GM21526 (cell line): ENCODE measurements around the gene SCNN1B.
"Not testable (repeated sequence)": the region's sequence is repeated elsewhere in the genome, so short reads cannot be mapped to it uniquely, and the experiment has no call there.

Source experiments
- ATAC-seq: cut with Tn5 transposase; IDR thresholded peaks from one replicate; pipeline ENCODE4 v1.9.1; 2021; ENCODE audit warnings: moderate library complexity; ENCODE audit not compliant: unreplicated experiment, low FRiP score

The SCNN1B gene, protein sequence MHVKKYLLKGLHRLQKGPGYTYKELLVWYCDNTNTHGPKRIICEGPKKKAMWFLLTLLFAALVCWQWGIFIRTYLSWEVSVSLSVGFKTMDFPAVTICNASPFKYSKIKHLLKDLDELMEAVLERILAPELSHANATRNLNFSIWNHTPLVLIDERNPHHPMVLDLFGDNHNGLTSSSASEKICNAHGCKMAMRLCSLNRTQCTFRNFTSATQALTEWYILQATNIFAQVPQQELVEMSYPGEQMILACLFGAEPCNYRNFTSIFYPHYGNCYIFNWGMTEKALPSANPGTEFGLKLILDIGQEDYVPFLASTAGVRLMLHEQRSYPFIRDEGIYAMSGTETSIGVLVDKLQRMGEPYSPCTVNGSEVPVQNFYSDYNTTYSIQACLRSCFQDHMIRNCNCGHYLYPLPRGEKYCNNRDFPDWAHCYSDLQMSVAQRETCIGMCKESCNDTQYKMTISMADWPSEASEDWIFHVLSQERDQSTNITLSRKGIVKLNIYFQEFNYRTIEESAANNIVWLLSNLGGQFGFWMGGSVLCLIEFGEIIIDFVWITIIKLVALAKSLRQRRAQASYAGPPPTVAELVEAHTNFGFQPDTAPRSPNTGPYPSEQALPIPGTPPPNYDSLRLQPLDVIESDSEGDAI

DNA sequence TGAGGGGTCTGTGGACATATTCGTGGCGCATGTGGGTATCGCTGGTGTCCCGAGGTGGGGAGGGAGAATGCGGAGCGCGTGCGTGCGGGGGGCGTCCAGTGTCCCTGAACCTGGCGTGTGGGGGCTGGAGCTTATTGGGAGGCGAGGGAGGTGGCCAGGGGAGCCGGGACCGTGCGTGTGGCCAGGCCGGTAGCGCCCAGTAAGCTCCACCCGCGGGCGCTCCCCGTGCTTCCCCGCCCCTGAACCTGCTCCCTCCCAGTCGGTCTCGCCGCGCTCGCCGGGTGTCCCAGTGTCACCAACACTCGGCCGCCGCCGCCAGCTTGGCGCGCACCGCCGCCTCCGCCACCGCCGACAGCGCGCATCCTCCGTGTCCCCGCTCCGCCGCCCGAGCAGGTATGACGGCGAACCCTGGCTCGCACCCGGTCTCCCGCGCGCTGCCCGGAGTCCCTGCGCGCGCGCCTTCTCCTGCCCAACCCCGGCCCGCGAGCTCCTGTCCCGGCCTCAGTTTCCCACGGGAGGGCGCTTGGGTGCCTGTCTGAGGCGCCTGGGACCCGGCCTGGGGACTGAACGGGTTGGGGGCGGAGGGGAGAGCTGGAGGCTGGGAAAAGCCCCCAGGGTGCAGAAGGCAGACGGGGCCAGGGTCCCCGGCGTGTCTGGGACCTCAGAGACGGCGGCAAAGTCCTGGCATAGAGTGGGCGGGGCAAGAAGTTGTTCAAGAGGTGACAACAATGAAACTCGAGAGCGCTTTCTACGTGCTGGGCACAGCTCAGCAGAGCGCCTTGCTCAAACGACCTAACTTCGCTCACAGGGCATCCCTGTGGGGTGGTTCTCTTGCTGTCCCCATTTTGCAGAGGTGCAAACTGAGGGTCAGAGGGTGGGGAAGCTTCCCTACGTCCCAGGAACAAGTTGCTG, at the start of gene SCNN1B:
SCNN1B (plus strand) TSS at position 258 of the 912 bp plus-strand sequence. CDS start 46,298 bp downstream, outside the sequence.
- no peak for ATAC-seq

DNA sequence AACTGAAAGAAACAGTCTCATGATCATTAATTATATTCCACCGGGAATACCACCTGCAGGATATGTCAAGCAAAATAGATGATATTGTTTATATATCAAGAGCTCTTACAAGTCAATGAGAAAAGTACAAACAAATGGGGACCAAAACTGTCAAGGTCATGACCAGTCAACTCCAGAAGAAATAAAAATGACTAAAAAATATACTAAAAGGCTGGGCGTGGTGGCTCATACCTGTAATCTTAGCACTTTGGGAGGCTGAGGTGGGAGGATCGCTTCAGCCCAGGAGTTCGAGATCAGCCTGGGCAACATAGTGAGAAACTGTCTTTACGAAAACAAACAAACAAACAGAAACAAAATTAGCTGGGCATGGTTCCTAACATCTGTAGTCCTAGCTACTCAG, 49.8 kb upstream of the SCNN1B start:
- no peak for ATAC-seq

DNA sequence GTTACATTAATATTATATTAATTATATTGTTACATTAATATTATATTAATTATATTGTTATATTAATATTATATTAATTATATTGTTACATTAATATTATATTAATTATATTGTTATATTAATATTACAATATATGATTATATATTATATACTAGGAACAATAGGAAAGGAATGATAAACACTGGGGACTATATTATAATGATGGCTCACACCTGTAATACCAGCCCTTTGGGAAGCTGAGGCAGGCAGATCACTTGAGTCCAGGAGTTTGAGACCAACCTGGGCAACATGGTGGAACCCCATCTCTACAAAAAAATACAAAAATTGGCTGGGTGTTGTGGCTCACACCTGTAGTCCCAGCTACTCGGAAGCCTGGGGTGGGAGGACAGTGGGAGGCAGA, 48.5 kb upstream of the SCNN1B start:
- not testable (repeated sequence) for ATAC-seq

DNA sequence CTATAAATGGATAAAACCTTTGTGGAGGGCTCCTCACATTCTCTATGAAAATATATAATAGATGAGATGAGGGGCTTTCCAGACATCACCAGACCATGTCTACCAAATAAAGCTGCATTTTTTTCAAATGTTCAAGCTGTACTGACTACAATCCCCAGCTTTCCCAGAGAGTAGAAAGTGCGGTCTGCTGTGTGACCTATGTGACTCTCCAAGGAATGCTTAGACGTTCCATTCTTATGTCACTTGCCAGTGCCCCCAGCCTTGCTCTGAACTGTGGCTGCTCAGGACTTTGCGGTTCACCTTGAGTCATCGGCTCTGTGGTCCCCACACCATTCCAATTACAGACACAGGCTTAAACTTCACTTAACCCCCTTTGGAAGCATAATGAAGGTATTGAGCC, 47.8 kb upstream of the SCNN1B start:
- ATAC-seq: no peak

DNA sequence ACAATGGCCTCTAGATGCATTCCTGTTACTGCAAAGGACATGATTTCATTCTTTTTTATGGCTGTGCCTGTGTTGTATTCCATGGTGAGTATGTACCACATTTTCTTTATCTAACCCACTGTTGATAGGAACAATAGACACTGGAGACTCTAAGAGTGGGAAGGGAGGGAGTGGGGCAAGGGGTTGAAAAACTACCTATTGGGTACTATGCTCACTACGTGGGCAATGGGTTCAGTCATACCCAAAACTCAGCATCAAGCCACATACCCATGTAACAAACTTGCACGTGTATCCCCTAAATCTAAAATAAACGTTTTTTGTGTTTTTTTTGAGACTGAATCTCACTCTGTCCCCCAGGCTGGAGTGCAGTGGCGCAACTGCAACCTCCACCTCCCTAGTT, 47.1 kb upstream of the SCNN1B start:
- ATAC-seq: no peak

DNA sequence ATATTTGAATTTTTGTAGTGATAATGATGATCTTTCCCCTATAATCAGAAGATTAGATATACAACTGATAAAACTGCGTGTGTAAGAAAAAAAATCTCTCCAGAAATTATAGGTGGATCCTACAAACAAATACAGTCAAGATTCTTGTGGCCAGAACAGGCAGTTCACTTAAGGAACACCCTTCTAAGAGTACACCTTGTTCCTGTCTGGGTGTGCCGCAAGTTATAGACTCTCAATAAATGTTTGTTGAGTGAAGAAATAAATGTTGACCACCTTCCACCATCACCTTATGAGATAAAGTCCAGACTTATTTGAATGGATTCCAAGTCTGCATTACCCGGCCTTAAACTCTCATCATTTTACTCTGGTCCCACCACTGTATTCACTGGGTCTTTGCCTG, 45.7 kb upstream of the SCNN1B start:
- no peak for ATAC-seq

DNA sequence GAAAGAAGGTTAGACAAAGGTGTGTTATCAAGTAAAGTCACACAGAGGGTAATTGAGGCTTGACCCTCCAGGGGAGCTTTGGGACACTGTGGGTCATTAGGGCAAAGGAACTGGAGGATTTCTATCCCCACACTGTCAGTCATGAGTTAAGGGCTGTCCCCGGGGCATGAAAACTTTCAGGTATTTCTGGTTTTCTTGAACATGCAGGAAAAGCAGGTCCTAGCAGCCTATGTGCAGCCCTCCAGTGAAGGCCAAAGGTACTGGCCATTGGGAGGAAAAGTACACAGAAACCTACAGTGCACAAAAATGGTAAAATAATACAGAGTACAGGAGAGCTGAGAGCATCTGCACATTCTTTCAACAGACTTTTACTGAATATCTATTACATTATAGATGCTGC, 44.4 kb upstream of the SCNN1B start:
- ATAC-seq: no peak

DNA sequence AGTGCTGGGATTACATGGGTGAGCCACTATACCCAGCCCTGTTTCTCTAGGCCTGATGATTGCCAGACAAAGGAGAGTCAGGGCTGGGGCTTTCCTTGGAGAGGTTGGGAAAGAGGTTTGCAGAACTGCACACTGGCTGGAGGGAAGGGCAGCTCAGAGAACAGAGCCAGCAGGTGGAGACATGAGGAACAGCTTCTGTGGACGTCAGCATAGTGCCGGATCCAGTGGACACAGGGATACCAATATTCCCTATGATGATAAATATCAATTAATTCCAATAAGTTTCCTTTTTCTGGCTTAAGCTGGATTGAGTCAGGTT, 43.2 kb upstream of the SCNN1B start:
- ATAC-seq: no peak

DNA sequence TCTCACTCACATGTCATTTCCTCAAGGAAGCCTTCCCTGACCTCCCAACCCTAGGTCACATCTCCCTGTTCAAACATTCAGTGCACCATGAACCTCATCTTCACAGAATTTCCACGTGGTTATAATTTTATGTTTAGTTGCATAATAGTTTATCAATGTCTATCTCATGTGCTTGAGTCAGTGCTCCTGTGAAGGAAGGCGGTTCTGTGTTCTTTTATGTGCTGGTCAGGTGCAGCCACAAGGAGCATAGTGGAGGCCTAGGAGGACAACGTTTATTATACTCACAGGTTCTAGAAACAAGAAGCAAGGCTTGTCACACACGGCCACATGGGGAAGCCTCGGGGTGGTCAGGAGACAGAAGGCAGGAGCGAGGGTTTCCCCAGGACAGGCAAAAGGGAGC, 34.5 kb upstream of the SCNN1B start:
- no peak for ATAC-seq

DNA sequence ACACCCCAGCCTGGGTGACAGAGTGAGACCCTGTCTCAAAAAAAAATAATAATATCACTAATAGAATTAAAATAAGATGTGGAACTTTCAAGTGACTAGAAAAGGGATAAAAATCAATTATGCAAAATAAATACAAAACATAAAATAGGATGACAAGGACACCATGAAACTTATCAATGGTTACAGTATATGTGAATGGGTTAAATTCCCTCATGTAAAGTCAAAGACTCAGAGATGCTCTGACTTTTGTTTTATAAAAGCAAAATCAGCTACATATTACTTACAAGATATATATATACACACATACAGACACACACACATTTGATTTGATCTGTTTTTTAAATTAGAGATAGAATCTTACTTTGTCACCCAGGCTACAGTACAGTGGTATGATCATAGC, 33.5 kb upstream of the SCNN1B start:
- no peak for ATAC-seq

DNA sequence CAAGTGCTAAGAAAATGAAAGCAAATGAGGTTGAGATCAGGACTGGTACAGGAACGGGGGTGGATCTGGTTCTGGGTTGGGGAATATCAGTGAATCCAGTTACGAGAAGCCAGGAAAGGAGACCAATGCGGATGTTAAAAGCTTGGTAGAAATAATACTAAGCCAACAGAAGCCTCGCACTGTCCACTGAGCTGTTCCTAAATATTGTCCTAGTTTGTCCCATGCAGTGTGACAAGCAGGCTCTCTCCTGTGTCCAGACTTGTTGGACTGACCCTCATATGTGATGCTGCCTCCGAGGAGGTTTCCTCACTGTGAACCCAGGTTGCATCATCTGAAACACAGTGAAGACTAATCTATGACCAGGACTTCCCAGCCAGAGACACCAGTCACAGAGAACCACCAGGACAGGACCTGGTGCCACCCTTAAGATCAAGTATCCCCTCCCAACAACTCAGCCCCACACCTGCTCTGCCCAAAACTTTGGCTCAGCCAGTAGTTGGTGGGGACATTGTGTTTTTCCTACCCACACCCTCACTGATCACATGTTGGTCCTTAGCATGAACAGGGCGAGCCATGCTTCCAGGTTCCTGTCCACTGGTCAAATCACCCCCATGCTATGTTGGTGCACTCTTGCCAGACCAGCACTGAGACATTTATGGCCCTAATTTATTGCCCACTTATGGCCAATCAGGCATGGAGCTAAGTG, 32.7 kb upstream of the SCNN1B start:
- no peak for ATAC-seq

DNA sequence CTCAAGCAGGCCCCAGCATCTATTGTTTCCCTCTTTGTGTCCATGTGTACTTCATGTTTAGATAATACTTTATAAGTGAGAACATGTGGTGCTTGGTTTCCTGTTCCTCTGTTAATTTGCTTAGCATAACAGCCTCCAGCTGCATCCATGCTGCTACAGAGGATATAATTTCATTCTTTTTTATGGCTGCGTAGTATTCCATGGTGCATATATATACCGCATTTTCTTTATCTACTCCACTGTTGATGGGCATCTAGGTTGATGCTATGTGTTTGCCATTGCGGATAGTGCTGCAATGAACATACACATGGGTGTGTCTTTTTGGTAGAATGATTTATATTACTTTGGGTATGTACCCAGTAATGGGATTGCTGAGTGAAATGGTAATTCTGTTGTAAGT, 31.4 kb upstream of the SCNN1B start:
- no peak for ATAC-seq

DNA sequence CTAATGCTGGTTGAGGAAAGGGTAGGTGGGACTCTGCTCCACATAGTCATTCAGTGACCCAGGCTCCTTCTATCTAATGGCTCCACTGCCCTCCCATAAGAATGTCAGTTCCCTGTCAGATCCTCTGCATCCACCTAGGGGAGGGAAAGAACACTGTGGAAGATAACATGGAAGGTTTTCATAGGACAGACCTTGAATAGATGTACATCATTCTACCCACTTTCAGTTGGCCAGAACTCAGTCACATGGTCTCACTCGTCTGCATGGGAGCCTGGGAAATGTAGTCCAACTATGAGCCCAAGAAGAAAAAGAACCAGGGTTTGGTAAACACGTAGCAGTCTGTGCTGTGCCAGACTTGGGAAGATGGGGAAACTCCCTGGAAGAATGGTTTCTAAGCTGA, 27.1 kb upstream of the SCNN1B start:
- no peak for ATAC-seq

DNA sequence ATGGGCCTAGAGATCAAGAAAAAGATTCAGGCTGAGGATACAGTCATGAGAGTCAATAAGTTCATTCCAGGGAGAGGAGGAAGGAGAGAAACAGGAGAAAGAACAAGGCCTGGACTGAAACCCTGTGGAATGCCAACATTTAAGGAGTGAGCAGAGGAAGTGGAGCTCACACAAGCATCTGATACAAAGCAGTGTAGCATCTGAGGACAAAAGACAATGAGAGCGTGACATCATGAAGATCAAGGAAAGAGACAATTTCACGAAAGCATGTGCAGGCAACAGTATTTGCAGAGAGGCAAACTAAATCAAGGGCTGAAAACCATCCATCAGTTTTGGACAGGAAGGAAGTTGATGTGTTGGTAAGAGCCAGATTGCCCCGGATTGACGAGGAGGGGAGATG, 25.3 kb upstream of the SCNN1B start:
- no peak for ATAC-seq

DNA sequence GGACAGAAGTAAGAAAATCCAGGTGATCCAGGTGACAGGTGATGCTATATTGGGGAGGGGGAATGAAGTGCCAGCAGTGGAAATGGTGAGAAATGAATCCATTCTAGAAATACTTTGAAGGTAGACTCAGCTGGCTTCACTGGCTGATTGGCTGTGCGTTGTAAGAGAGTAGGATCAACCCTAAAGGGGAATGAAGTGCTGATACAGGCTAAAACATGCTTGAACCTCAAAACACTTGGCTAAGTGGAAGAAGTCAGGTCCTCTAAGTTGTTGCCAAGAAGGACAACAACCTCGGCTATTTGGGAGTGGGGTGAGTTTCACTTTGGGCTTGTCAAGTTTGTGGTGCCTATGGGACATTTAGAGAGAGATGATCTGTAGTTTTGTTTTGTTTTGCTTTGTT, 24.1 kb upstream of the SCNN1B start:
- no peak for ATAC-seq

DNA sequence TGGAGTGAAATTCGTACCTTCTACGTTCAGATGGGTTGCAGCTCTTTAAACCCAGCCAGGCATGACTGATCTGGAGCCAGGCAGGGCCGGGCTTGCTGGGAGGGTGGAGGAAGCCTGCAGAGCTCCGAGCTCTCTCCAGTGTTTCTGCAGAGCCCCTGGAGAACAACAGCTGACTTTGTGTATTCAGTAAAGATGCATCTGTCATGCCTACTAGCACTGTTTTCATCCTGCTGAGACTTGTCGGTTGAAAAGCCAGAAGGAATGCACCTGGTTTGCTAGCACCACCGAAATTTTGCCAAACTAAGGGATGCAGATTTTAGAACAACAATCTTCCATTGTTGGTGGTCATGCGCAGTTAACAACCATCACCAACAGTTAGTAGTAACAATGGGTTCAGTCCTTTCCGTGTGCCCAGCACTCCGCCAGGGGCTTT, 22.4 kb upstream of the SCNN1B start:
- ATAC-seq: no peak

DNA sequence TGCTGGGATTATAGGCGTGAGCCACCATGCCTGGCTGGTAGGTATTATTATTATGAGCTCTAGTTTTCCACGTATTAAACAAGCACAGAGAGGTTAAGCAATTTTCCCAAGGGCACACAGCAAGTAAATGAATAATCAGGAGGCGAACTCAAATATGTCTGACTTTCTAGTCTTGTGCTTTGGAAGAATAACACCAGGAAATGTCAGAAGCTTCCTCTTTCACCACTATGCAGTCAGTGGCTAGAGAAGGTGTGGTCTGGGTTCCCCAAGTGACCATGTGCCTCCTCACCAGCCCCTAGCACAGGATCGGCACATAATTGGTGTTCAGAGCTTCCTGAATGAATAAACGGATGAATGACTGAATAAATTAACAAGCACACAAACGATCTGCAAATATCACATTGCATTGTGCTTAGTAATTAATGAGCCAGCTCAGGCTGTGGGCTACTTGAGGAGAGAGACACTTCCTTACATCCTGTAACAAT, 21.6 kb upstream of the SCNN1B start:
- ATAC-seq: no peak

DNA sequence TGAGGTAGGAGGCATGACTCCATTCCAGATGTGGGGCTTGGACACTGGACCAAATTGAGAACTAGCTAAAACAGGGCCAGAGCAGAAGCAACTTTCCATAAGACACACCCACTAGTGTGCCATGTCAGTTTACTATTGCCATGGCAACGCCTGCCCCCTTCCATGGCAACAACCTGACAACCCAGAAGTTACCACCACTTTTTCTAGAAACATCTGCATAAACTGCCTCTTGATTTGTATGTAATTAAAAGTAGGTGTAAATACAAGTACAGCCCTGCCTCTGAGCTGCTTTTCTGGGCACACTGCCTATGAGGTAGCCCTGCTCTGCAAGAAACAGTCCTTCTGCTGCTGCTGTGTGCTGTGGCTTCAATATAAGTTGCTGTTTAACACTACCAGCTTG, 19.5 kb upstream of the SCNN1B start:
- ATAC-seq: no peak

DNA sequence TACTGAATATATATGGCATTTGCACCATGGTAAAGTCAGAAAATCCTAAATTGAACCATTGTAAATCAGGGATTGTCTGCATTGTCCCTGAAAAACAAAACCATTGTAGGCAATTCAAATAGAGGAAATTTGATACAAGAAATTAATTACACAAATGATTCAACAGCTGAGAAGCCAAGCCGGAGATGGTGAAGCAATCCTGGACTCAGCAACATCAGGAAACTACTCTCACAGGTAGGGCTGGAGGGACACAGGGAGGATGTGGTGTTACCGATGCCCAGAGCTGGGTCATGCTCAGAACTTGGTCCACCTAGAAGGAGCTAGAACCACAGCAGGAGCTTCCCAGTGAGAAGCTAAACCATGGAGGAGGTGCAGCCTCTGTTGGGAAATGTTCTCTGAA, 18.5 kb upstream of the SCNN1B start:
- no peak for ATAC-seq

DNA sequence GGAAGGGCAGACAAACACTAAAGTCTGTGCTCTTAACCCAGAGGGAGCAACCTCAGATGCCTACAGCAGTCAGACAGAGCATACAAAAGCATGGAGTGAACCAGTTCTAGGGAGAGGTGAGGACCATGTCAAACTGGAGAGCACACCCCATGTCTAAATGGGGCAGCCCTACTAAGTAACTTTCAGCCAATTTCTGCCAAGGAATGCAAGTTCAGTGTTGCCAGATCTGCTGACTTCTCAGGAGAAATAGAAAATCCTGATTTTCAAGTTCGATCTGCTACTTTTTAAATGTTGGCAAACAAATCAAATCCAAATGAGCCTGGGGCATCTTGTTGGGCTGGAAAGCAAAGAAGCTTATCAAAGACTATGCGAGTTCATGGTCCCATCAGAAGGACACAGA, 17.5 kb upstream of the SCNN1B start:
- no peak for ATAC-seq

DNA sequence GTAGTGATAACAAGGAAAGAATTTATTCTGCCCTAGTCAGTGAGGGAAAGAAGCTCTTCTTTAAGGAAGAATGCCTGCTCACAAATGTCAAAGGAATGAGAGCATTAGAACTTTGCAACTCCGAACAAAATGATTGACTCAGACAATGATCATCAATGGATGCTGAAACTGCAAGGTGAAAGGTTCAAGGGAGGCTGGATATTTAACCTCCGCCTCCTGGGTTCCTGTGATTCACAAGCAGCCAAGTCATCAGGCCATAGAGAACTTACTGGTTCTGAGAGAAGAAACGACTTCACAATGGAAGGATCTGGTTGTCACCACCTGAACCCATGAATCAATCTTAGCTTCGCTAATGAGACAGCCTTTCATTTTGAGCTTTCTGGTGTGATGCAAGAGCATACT, 16.0 kb upstream of the SCNN1B start:
- no peak for ATAC-seq
